ENCODE measurements around the gene DENND1A. TPM values are rescaled to one million over a fixed set of nuclear protein-coding genes. Genes with fewer than 3 reads are reported as not detected.
A peak's percentile ranks its signal among the peaks of the same experiment; 100 is the strongest.

Gene DENND1A
- total and polyA plus RNA-seq, 4 donors, result 7.9 to 22.0 (median 13.9) TPM

DNA sequence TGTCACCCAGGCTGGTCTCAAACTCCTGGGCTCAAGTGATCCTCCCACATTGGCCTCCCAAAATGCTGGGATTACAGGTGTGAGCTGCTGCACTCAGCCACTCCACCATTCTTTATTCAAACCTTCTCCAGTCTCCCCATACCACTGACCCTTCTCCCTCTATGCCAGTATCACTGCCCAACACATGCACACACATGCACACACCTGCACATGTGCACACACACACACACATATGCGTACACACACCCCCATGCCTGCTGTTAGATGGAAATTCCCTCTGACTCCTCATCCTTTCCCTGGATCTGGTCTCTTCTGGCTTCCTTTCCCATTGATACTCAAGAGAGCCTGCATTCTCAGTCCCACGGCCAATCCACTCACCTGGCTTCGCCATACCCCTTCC, 404.0 kb downstream of the DENND1A start:
- H3K4me3 ChIP-seq (ENCODE audit: low read depth in 1 of 3, low read length in 3 of 3), result no peak overlapping the region
- no peak for TF ChIP-seq JUND (IDR thresholded peaks at IDR 0.05)
- no peak for TF ChIP-seq HNF4A (conservative IDR thresholded peaks at IDR 0.05)
- no peak for TF ChIP-seq EGR1 (IDR thresholded peaks at IDR 0.05; ENCODE audit: low read depth in 2 of 2)
- TF ChIP-seq SP1 (IDR thresholded peaks at IDR 0.05), result no peak
- TF ChIP-seq, protein P1, sequence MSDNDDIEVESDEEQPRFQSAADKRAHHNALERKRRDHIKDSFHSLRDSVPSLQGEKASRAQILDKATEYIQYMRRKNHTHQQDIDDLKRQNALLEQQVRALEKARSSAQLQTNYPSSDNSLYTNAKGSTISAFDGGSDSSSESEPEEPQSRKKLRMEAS (IDR thresholded peaks at IDR 0.05), result no peak
- TF ChIP-seq, protein P2, sequence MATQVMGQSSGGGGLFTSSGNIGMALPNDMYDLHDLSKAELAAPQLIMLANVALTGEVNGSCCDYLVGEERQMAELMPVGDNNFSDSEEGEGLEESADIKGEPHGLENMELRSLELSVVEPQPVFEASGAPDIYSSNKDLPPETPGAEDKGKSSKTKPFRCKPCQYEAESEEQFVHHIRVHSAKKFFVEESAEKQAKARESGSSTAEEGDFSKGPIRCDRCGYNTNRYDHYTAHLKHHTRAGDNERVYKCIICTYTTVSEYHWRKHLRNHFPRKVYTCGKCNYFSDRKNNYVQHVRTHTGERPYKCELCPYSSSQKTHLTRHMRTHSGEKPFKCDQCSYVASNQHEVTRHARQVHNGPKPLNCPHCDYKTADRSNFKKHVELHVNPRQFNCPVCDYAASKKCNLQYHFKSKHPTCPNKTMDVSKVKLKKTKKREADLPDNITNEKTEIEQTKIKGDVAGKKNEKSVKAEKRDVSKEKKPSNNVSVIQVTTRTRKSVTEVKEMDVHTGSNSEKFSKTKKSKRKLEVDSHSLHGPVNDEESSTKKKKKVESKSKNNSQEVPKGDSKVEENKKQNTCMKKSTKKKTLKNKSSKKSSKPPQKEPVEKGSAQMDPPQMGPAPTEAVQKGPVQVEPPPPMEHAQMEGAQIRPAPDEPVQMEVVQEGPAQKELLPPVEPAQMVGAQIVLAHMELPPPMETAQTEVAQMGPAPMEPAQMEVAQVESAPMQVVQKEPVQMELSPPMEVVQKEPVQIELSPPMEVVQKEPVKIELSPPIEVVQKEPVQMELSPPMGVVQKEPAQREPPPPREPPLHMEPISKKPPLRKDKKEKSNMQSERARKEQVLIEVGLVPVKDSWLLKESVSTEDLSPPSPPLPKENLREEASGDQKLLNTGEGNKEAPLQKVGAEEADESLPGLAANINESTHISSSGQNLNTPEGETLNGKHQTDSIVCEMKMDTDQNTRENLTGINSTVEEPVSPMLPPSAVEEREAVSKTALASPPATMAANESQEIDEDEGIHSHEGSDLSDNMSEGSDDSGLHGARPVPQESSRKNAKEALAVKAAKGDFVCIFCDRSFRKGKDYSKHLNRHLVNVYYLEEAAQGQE (IDR thresholded peaks at IDR 0.05), result no peak
- no peak for TF ChIP-seq NR2F2 (IDR thresholded peaks at IDR 0.05)
- DNase-seq (ENCODE audit: low spot score), result no peak
- H3K4me1 ChIP-seq (ENCODE audit: control insufficient read depth in 4 of 4, insufficient read depth in 4 of 4, low read length in 3 of 4), result peaks cover 0 to 12% (median 2%) of the 10 kb centered on the region in 4 donors
- no peaks in the 10 kb centered on the region for H3K9me3 ChIP-seq (ENCODE audit: control insufficient read depth in 4 of 4, low read length in 3 of 4)
- no peak overlapping the region for H3K9ac ChIP-seq (ENCODE audit: low read depth in 1 of 2, low read length in 2 of 2)
- H3K27ac ChIP-seq (ENCODE audit: low read depth in 1 of 2, low read length in 2 of 2), result no peak overlapping the region
- H3K27me3 ChIP-seq (ENCODE audit: control insufficient read depth in 4 of 4, insufficient read depth in 4 of 4, low read length in 3 of 4), result no peaks in the 10 kb centered on the region
- peaks cover 0 to 4% (median 0%) of the 10 kb centered on the region in 4 donors for H3K36me3 ChIP-seq (ENCODE audit: control insufficient read depth in 4 of 4, insufficient read depth in 3 of 4, low read depth in 1 of 4, low read length in 3 of 4)
- WGBS, result over 99% methylated on average over 3 of the region's 3 CpGs

DNA sequence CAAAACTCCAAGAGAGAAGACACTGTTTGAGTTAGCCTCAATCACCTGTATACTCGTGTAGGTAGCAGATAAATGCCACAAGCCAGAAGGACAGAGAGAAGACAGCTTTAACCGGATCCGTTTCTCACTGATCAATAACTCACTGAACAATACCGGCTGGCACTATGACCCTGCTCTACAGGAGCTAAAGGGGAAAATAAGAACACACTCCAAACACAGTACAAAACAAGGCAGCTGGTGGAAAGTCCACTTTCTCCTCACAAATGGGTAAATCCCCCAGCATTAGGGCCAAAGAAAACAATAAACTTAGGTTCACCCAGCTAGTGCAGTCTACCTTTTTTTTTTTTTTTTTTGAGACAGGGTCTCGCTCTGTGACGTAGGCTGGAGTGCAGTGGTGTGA, 404.5 kb downstream of the DENND1A start:
- 46% methylated on average over 6 of the region's 6 CpGs for WGBS
- Histone ChIP-seq H3K9me3 (ENCODE audit: control insufficient read depth in 4 of 4, low read length in 3 of 4) (no peaks in the 10 kb centered on the region), H3K36me3 (ENCODE audit: control insufficient read depth in 4 of 4, insufficient read depth in 3 of 4, low read depth in 1 of 4, low read length in 3 of 4) (peaks cover 0 to 4% (median 0%) of the 10 kb centered on the region in 4 donors), H3K27me3 (ENCODE audit: control insufficient read depth in 4 of 4, insufficient read depth in 4 of 4, low read length in 3 of 4) (no peaks in the 10 kb centered on the region), H3K4me3 (ENCODE audit: low read depth in 1 of 3, low read length in 3 of 3) (no peak overlapping the region), H3K27ac (ENCODE audit: low read depth in 1 of 2, low read length in 2 of 2) (no peak overlapping the region), H3K9ac (ENCODE audit: low read depth in 1 of 2, low read length in 2 of 2) (no peak overlapping the region), H3K4me1 (ENCODE audit: control insufficient read depth in 4 of 4, insufficient read depth in 4 of 4, low read length in 3 of 4) (peaks cover 0 to 12% (median 2%) of the 10 kb centered on the region in 4 donors)
- no peak for DNase-seq (ENCODE audit: low spot score)
- TF ChIP-seq HNF4A (conservative IDR thresholded peaks at IDR 0.05) (peak; percentile 69 to 75), FOXA1 (IDR thresholded peaks at IDR 0.05) (no peak), HNF4G (IDR thresholded peaks at IDR 0.05) (peak; percentile 12), NR2F2 (IDR thresholded peaks at IDR 0.05) (no peak), EGR1 (IDR thresholded peaks at IDR 0.05; ENCODE audit: low read depth in 2 of 2) (no peak), RXRA (IDR thresholded peaks at IDR 0.05) (peak; percentile 38 to 47), YY1 (IDR thresholded peaks at IDR 0.05) (no peak), FOXA2 (IDR thresholded peaks at IDR 0.05) (no peak), GABPA (IDR thresholded peaks at IDR 0.05 in 1 of 2, conservative IDR thresholded peaks at IDR 0.05 in 1 of 2) (no peak), RAD21 (IDR thresholded peaks at IDR 0.05) (peak in 1 of 2 donors; percentile 41), TAF1 (conservative IDR thresholded peaks at IDR 0.05) (no peak), JUND (IDR thresholded peaks at IDR 0.05) (no peak), SP1 (IDR thresholded peaks at IDR 0.05) (peak; percentile 62)
- TF ChIP-seq, protein P2 (IDR thresholded peaks at IDR 0.05), result no peak
- TF ChIP-seq, protein P3, sequence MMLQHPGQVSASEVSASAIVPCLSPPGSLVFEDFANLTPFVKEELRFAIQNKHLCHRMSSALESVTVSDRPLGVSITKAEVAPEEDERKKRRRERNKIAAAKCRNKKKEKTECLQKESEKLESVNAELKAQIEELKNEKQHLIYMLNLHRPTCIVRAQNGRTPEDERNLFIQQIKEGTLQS (IDR thresholded peaks at IDR 0.05), result no peak
- TF ChIP-seq, protein P1 (IDR thresholded peaks at IDR 0.05), result no peak
- TF ChIP-seq, protein P4, sequence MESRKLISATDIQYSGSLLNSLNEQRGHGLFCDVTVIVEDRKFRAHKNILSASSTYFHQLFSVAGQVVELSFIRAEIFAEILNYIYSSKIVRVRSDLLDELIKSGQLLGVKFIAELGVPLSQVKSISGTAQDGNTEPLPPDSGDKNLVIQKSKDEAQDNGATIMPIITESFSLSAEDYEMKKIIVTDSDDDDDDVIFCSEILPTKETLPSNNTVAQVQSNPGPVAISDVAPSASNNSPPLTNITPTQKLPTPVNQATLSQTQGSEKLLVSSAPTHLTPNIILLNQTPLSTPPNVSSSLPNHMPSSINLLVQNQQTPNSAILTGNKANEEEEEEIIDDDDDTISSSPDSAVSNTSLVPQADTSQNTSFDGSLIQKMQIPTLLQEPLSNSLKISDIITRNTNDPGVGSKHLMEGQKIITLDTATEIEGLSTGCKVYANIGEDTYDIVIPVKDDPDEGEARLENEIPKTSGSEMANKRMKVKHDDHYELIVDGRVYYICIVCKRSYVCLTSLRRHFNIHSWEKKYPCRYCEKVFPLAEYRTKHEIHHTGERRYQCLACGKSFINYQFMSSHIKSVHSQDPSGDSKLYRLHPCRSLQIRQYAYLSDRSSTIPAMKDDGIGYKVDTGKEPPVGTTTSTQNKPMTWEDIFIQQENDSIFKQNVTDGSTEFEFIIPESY (IDR thresholded peaks at IDR 0.05), result no peak
- TF ChIP-seq, protein P5, sequence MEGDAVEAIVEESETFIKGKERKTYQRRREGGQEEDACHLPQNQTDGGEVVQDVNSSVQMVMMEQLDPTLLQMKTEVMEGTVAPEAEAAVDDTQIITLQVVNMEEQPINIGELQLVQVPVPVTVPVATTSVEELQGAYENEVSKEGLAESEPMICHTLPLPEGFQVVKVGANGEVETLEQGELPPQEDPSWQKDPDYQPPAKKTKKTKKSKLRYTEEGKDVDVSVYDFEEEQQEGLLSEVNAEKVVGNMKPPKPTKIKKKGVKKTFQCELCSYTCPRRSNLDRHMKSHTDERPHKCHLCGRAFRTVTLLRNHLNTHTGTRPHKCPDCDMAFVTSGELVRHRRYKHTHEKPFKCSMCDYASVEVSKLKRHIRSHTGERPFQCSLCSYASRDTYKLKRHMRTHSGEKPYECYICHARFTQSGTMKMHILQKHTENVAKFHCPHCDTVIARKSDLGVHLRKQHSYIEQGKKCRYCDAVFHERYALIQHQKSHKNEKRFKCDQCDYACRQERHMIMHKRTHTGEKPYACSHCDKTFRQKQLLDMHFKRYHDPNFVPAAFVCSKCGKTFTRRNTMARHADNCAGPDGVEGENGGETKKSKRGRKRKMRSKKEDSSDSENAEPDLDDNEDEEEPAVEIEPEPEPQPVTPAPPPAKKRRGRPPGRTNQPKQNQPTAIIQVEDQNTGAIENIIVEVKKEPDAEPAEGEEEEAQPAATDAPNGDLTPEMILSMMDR (IDR thresholded peaks at IDR 0.05; ENCODE audit: low read depth, low read length, missing input control), result no peak
